HUES6 (cell line): ENCODE results near the gene HRH1.

Source experiments
- H3K27ac ChIP-seq: 2 replicates; pipeline ENCODE4 v1.7.0; 2013; ENCODE audit warnings: low read depth, mild to moderate bottlenecking, low read length, inconsistent platforms
- H3K27me3 ChIP-seq: 2 replicates; pipeline ENCODE4 v1.6.1; 2013; ENCODE audit warnings: low read length; ENCODE audit not compliant: control insufficient read depth, insufficient read depth
- H3K36me3 ChIP-seq: 2 replicates; pipeline ENCODE4 v1.6.1; 2013; ENCODE audit warnings: low read length; ENCODE audit not compliant: control insufficient read depth, insufficient read depth
- H3K4me1 ChIP-seq: 2 replicates; pipeline ENCODE4 v1.6.1; 2013; ENCODE audit warnings: low read length; ENCODE audit not compliant: control insufficient read depth, insufficient read depth
- H3K4me3 ChIP-seq: 2 replicates; pipeline ENCODE4 v1.5.1; 2013; ENCODE audit warnings: low read depth, low read length
- H3K9ac ChIP-seq: one replicate; pipeline ENCODE4 v1.6.1; 2013; ENCODE audit warnings: mild to moderate bottlenecking, low read length
- H3K9me3 ChIP-seq: 2 replicates; pipeline ENCODE4 v1.6.1; 2013; ENCODE audit warnings: low read depth, low read length; ENCODE audit not compliant: control insufficient read depth, insufficient read depth

HRH1 gene

GRCh38 chr3:11271986-11272904, 118.0 kb downstream of the HRH1 start, which contains the start of gene ATG7:
ATG7 (plus strand) TSS chr3:11272397; CDS start chr3:11298696, 26,299 bp downstream.
- Histone ChIP-seq H3K27me3 (no peaks in the 10 kb centered on the region; the same call in 1 of the 2 replicates), H3K4me1 (peaks cover 8% of the 10 kb centered on the region), H3K27ac (peak within 1 kb of the TSS; percentile 79), H3K9me3 (peaks cover 5% of the 10 kb centered on the region; the same call in 1 of the 2 replicates), H3K36me3 (no peaks in the 10 kb centered on the region; the same call in 1 of the 2 replicates), H3K4me3 (peak within 1 kb of the TSS; percentile 82), H3K9ac (peak within 1 kb of the TSS; percentile 93)

GRCh38 chr3:11272906-11273574, 118.7 kb downstream of the HRH1 start:
- Histone ChIP-seq H3K4me1 (peaks cover 8% of the 10 kb centered on the region), H3K9me3 (peaks cover 5% of the 10 kb centered on the region; the same call in 1 of the 2 replicates), H3K36me3 (no peaks in the 10 kb centered on the region; the same call in 1 of the 2 replicates), H3K9ac (peak overlapping the region; percentile 93), H3K27me3 (no peaks in the 10 kb centered on the region), H3K4me3 (peak overlapping the region; percentile 82), H3K27ac (peak overlapping the region; percentile 79; the same call in 1 of the 2 replicates)

GRCh38 chr3:11273891-11274291, 119.6 kb downstream of the HRH1 start:
- Histone ChIP-seq H3K4me1 (peaks cover 8% of the 10 kb centered on the region), H3K27me3 (no peaks in the 10 kb centered on the region), H3K27ac (no peak overlapping the region), H3K4me3 (no peak overlapping the region), H3K9me3 (peaks cover 5% of the 10 kb centered on the region; the same call in 1 of the 2 replicates), H3K36me3 (peaks cover 4% of the 10 kb centered on the region), H3K9ac (no peak overlapping the region)

- Histone ChIP-seq H3K9ac (no peak overlapping the region), H3K4me3 (no peak overlapping the region), H3K9me3 (peaks cover 5% of the 10 kb centered on the region; the same call in 1 of the 2 replicates), H3K27ac (no peak overlapping the region), H3K27me3 (no peaks in the 10 kb centered on the region), H3K36me3 (peaks cover 4% of the 10 kb centered on the region), H3K4me1 (peaks cover 8% of the 10 kb centered on the region)
These were observed 120.4 kb downstream of the HRH1 start for GRCh38 chr3:11274566-11275142.

- H3K4me1 ChIP-seq, result peaks cover 8% of the 10 kb centered on the region
- peaks cover 5% of the 10 kb centered on the region; the same call in 1 of the 2 replicates for H3K9me3 ChIP-seq
- H3K4me3 ChIP-seq, result no peak overlapping the region
- H3K27me3 ChIP-seq, result no peaks in the 10 kb centered on the region
- H3K27ac ChIP-seq, result no peak overlapping the region
- no peak overlapping the region for H3K9ac ChIP-seq
- peaks cover 4% of the 10 kb centered on the region for H3K36me3 ChIP-seq
These were observed 121.6 kb downstream of the HRH1 start for GRCh38 chr3:11275926-11276325.

- no peak overlapping the region for H3K9ac ChIP-seq
- H3K9me3 ChIP-seq, result peaks cover 5% of the 10 kb centered on the region; the same call in 1 of the 2 replicates
- H3K36me3 ChIP-seq, result peaks cover 4% of the 10 kb centered on the region
- H3K4me1 ChIP-seq, result peaks cover 5% of the 10 kb centered on the region
- no peak overlapping the region for H3K27ac ChIP-seq
- no peak overlapping the region for H3K4me3 ChIP-seq
- no peaks in the 10 kb centered on the region for H3K27me3 ChIP-seq
These were observed 122.6 kb downstream of the HRH1 start for GRCh38 chr3:11276901-11277300.

GRCh38 chr3:11282250-11283138, 128.2 kb downstream of the HRH1 start:
- Histone ChIP-seq H3K9me3 (no peaks in the 10 kb centered on the region), H3K9ac (no peak overlapping the region), H3K27me3 (no peaks in the 10 kb centered on the region), H3K4me3 (no peak overlapping the region), H3K36me3 (peaks cover 4% of the 10 kb centered on the region; the same call in 1 of the 2 replicates), H3K27ac (no peak overlapping the region), H3K4me1 (no peaks in the 10 kb centered on the region)

- no peak overlapping the region for H3K4me3 ChIP-seq
- no peak overlapping the region for H3K9ac ChIP-seq
- no peaks in the 10 kb centered on the region for H3K27me3 ChIP-seq
- no peaks in the 10 kb centered on the region for H3K9me3 ChIP-seq
- peaks cover 4% of the 10 kb centered on the region; the same call in 1 of the 2 replicates for H3K36me3 ChIP-seq
- H3K27ac ChIP-seq, result no peak overlapping the region
- H3K4me1 ChIP-seq, result no peaks in the 10 kb centered on the region
These were observed 128.8 kb downstream of the HRH1 start for GRCh38 chr3:11283139-11283475.

- Histone ChIP-seq H3K27ac (no peak overlapping the region), H3K9me3 (no peaks in the 10 kb centered on the region), H3K36me3 (no peaks in the 10 kb centered on the region), H3K4me3 (no peak overlapping the region), H3K27me3 (no peaks in the 10 kb centered on the region), H3K4me1 (no peaks in the 10 kb centered on the region), H3K9ac (no peak overlapping the region)
These were observed 129.7 kb downstream of the HRH1 start for GRCh38 chr3:11284011-11284410.

GRCh38 chr3:11285471-11285870, 131.2 kb downstream of the HRH1 start:
- H3K9me3 ChIP-seq, result no peaks in the 10 kb centered on the region
- no peaks in the 10 kb centered on the region for H3K4me1 ChIP-seq
- H3K36me3 ChIP-seq, result no peaks in the 10 kb centered on the region

More at GRCh38 chr3:11285471-11285870, 131.2 kb downstream of the HRH1 start:
- H3K4me3 ChIP-seq, result no peak overlapping the region
- no peak overlapping the region for H3K9ac ChIP-seq
- no peaks in the 10 kb centered on the region for H3K27me3 ChIP-seq
- no peak overlapping the region for H3K27ac ChIP-seq
